Loucy (cell line): ENCODE data around the gene CNTNAP2.

Experiments used
- H2AFZ ChIP-seq: fragments of 200-600 bp; sonication (generic); 2 replicates; pipeline ENCODE4 v1.6.0; 2016; ENCODE audit warnings: antibody characterized with exemption, mild to moderate bottlenecking, low read length, moderate library complexity
- H3F3A ChIP-seq: fragments of 200-600 bp; 2 replicates; pipeline ENCODE4 v1.6.0; 2016; ENCODE audit warnings: antibody characterized with exemption, low read depth, mild to moderate bottlenecking
- H3K27me3 ChIP-seq: fragments of 200-600 bp; sonication (generic); 2 replicates; pipeline ENCODE4 v1.6.1; 2014; ENCODE audit warnings: low read length, mild to moderate bottlenecking; ENCODE audit not compliant: insufficient read depth, poor library complexity, severe bottlenecking
- H3K36me3 ChIP-seq: fragments of 200-600 bp; sonication (generic); 2 replicates; pipeline ENCODE4 v1.6.1; 2016; ENCODE audit warnings: low read length; ENCODE audit not compliant: insufficient read depth
- H3K4me1 ChIP-seq: fragments of 200-600 bp; sonication (generic); 2 replicates; pipeline ENCODE4 v1.5.1; 2014; ENCODE audit warnings: low read length, mild to moderate bottlenecking; ENCODE audit not compliant: insufficient read depth, poor library complexity, severe bottlenecking
- H3K4me2 ChIP-seq: fragments of 200-600 bp; sonication (generic); 2 replicates; pipeline ENCODE4 v1.6.0; 2014; ENCODE audit warnings: antibody characterized with exemption, low read length, low read depth, mild to moderate bottlenecking; ENCODE audit not compliant: poor library complexity, severe bottlenecking
- H3K4me3 ChIP-seq: fragments of 200-600 bp; sonication (generic); 2 replicates; pipeline ENCODE4 v1.5.1; 2014; ENCODE audit warnings: low read length, mild to moderate bottlenecking, mixed read lengths; ENCODE audit not compliant: poor library complexity, severe bottlenecking
- H3K79me2 ChIP-seq: fragments of 200-600 bp; sonication (generic); 2 replicates; pipeline ENCODE4 v1.6.1; 2014; ENCODE audit warnings: low read length; ENCODE audit not compliant: insufficient read depth
- H3K9ac ChIP-seq: fragments of 200-600 bp; sonication (generic); 2 replicates; pipeline ENCODE4 v1.6.0; 2014; ENCODE audit warnings: mild to moderate bottlenecking, low read depth, low read length, moderate library complexity; ENCODE audit not compliant: poor library complexity, severe bottlenecking
- H3K9me2 ChIP-seq: fragments of 200-600 bp; sonication (generic); replicated peaks from 2 replicates; pipeline ENCODE4 v1.6.1; 2016; ENCODE audit warnings: low read depth, low read length, mixed read lengths
- H3K9me3 ChIP-seq: fragments of 200-600 bp; sonication (generic); 2 replicates; pipeline ENCODE4 v1.6.1; 2014; ENCODE audit warnings: mild to moderate bottlenecking, antibody characterized with exemption, low read length, low read depth; ENCODE audit not compliant: insufficient read depth
- H4K20me1 ChIP-seq: fragments of 200-600 bp; sonication (generic); 2 replicates; pipeline ENCODE4 v1.6.0; 2014; ENCODE audit warnings: antibody characterized with exemption, low read length, mild to moderate bottlenecking; ENCODE audit not compliant: insufficient read depth, poor library complexity, severe bottlenecking
- EZH2phosphoT487 ChIP-seq: fragments of 200-600 bp; IDR thresholded peaks from 2 replicates; pipeline ENCODE4 v1.6.1; 2018; ENCODE audit warnings: antibody characterized with exemption, mild to moderate bottlenecking, moderate library complexity, borderline replicate concordance
- TF ChIP-seq, protein P1 (sequence below): fragments of 200-600 bp; sonication (generic); conservative IDR thresholded peaks from 2 replicates; pipeline ENCODE4 v1.5.1; 2014; ENCODE audit warnings: mild to moderate bottlenecking, antibody characterized with exemption, low read length

The CNTNAP2 gene

GRCh38 chr7:147182874-147183273 is 1066.3 kb downstream of the CNTNAP2 start:
- Histone ChIP-seq H3K4me1 (no peaks in the 10 kb centered on the region), H3K27me3 (no peaks in the 10 kb centered on the region), H3K4me2 (no peak overlapping the region), H3F3A (no peaks in the 10 kb centered on the region), H3K9me2 (peaks cover 3% of the 10 kb centered on the region; the same call in 1 of the 2 replicates), H3K36me3 (no peaks in the 10 kb centered on the region), H3K9me3 (no peaks in the 10 kb centered on the region), H3K4me3 (no peak overlapping the region), H4K20me1 (no peaks in the 10 kb centered on the region), H3K79me2 (no peaks in the 10 kb centered on the region), H2AFZ (no peak overlapping the region), H3K9ac (no peak overlapping the region)
- TF ChIP-seq, protein P1, sequence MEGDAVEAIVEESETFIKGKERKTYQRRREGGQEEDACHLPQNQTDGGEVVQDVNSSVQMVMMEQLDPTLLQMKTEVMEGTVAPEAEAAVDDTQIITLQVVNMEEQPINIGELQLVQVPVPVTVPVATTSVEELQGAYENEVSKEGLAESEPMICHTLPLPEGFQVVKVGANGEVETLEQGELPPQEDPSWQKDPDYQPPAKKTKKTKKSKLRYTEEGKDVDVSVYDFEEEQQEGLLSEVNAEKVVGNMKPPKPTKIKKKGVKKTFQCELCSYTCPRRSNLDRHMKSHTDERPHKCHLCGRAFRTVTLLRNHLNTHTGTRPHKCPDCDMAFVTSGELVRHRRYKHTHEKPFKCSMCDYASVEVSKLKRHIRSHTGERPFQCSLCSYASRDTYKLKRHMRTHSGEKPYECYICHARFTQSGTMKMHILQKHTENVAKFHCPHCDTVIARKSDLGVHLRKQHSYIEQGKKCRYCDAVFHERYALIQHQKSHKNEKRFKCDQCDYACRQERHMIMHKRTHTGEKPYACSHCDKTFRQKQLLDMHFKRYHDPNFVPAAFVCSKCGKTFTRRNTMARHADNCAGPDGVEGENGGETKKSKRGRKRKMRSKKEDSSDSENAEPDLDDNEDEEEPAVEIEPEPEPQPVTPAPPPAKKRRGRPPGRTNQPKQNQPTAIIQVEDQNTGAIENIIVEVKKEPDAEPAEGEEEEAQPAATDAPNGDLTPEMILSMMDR = no peak
- no peak for TF ChIP-seq EZH2phosphoT487

DNA sequence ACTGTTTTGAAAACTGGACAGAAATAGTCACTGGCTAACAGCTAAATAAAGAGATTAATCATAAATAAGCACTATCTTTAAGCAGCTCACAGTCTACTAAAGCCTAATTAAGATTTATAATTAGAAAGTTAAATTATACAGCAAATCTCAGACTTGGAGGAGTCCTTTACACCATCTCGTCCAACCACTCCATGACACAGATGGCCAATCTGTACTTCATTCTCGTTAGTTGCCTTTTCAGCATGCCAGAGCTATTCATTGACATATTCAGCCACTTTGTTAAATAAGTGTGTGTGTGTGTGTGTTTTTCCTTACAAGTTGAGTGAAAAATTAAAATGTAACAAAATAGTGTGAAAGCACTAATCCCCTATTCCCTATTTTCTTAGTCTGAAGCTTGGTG is 1066.7 kb downstream of the CNTNAP2 start:
- H3K36me3 ChIP-seq = no peaks in the 10 kb centered on the region
- no peak for TF ChIP-seq EZH2phosphoT487
- TF ChIP-seq, protein P1 = no peak
- no peaks in the 10 kb centered on the region for H3K9me3 ChIP-seq
- H3K4me2 ChIP-seq = no peak overlapping the region
- H3F3A ChIP-seq = no peaks in the 10 kb centered on the region
- H3K4me3 ChIP-seq = no peak overlapping the region
- H4K20me1 ChIP-seq = no peaks in the 10 kb centered on the region
- H3K4me1 ChIP-seq = no peaks in the 10 kb centered on the region
- no peak overlapping the region for H3K9ac ChIP-seq
- no peaks in the 10 kb centered on the region for H3K79me2 ChIP-seq
- no peaks in the 10 kb centered on the region for H3K9me2 ChIP-seq
- H2AFZ ChIP-seq = no peak overlapping the region
- H3K27me3 ChIP-seq = no peaks in the 10 kb centered on the region

GRCh38 chr7:147188467-147188866 is 1071.9 kb downstream of the CNTNAP2 start:
- TF ChIP-seq, protein P1 = no peak
- no peak for TF ChIP-seq EZH2phosphoT487
- Histone ChIP-seq H3K9me3 (no peaks in the 10 kb centered on the region), H3K9me2 (no peaks in the 10 kb centered on the region), H3K4me3 (no peak overlapping the region), H3K9ac (no peak overlapping the region), H3K79me2 (no peaks in the 10 kb centered on the region), H3K27me3 (no peaks in the 10 kb centered on the region), H3F3A (no peaks in the 10 kb centered on the region), H3K4me2 (no peak overlapping the region), H3K4me1 (no peaks in the 10 kb centered on the region), H3K36me3 (no peaks in the 10 kb centered on the region), H2AFZ (no peak overlapping the region), H4K20me1 (no peaks in the 10 kb centered on the region)
